G401 (cell line): ENCODE measurements around the gene GNE. TPM values are rescaled to one million over a fixed set of nuclear protein-coding genes. Genes with fewer than 3 reads are reported as not detected.
"Not testable (repeated sequence)": the region's sequence is repeated elsewhere in the genome, so short reads cannot be mapped to it uniquely, and the experiment has no call there.

Experiments used
- DNase-seq: peaks from one replicate; pipeline ENCODE4 v3.0.0-alpha.2; 2015; ENCODE audit warnings: low spot score
- in situ Hi-C: cut with HindIII; loops from 2 replicates; pipeline ENCODE4 v1.10.0; 2016; ENCODE audit warnings: low sequenced_read_pairs, mixed read lengths
- total RNA-seq: library from RNA; depleted of rRNA; stranded (reverse); fragments of >200 nt; shearing (Covaris generic); gene quantifications from 2 replicates; pipeline ENCODE4 v1.2.3, GENCODE V29; 2014; rRNA removed

The GNE gene
- total RNA-seq, 1 experiment from 2014 or later, result 29.0 TPM

DNA sequence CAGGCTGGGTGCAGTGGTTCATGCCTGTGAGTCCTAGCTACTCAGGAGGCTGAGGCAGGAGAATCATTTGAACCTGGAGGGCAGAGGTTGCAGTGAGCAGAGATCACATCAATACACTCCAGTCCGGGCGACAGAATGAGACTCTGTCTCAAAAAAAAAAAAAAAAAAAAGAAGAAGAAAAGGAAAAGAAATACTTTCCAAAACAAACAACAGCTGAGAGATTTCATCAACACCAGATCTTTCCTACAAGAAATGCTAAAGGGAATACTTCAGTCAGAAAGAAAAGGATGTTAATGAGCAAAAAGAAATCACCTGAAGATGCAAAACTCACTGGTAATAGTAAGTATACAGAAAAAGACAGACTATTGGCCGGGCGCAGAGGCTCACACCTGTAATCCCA lies 80.7 kb downstream of the GNE start:
- in situ Hi-C loops, result no loop called here
- no peak for DNase-seq

DNA sequence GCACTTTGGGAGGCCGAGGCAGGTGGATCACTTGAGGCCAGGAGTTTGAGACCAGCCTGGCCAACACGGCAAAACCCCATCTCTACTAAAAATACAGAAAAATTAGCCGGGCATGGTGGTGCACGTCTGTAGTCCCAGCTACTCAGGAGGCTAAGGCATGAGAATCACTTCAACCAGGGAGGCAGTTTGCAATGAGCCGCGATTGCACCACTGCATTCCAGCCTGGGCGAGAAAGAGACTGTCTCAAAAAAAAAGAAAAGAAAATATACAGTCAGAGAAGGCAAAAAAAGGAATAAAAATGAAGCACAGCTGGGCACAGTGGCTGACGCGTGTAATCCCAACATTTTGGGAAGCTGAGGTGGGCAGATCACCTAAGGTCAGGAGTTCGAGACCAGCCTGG lies 81.8 kb downstream of the GNE start:
- DNase-seq, in situ Hi-C loops: not testable (repeated sequence)

- DNase-seq, in situ Hi-C loops: not testable (repeated sequence)
Measured at GRCh38 chr9:36175209-36175608, 83.0 kb downstream of the GNE start.

GRCh38 chr9:36174731-36175130 lies 83.5 kb downstream of the GNE start:
- no peak for DNase-seq
- in situ Hi-C loops, result no loop called here

DNA sequence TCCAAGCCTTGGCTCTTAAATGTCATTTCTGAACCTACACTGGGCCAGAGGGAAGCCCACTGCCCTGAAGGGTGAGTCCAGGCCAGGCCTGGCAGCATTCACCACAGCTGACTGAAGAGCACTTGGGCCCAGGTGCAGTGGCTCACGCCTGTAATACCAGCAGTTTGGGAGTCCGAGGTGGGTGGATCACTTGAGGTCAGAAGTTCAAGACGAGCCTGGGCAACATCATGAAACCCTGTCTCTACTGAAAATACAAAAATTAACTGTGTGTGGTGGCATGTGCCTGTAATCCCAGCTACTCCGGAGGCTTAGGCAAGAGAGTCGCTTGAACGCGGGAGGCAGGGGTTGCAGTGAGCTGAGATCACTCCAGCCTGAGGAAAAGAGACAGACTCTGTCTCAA lies 84.0 kb downstream of the GNE start:
- in situ Hi-C loops, result no loop called here
- DNase-seq, result no peak

GRCh38 chr9:36173861-36174260 lies 84.4 kb downstream of the GNE start:
- in situ Hi-C loops, result no loop called here
- DNase-seq, result no peak

GRCh38 chr9:36170531-36170930 lies 87.7 kb downstream of the GNE start:
- no peak for DNase-seq
- in situ Hi-C loops, result no loop called here

GRCh38 chr9:36169708-36170107 lies 88.5 kb downstream of the GNE start:
- DNase-seq, result no peak
- in situ Hi-C loops, result no loop called here

GRCh38 chr9:36169166-36169565 lies 89.1 kb downstream of the GNE start, which contains the start of gene CCIN:
Gene CCIN (plus strand): TSS chr9:36169388. CDS start chr9:36169503, 115 bp downstream.
- in situ Hi-C loops, result no loop called here
- no peak for DNase-seq

- in situ Hi-C loops, result no loop called here
- peak; percentile 83 for DNase-seq
Measured at GRCh38 chr9:36166168-36166927, 91.9 kb downstream of the GNE start.

DNA sequence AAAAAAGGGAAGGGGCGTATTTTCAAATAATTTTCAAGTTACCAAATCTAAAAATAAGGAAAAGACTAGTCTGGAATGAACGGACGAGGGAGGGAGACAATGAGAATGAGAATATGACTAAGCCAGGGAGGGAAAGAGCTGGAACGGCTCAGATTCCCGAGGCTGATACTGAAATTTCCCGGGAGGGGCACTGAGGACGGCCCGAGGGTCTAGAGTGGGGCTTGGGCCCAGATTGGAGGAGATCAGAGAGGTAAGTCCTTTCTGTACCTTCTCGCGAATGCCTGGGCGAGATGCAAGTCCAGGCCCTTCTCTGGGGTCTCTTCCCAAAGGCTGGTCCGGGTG lies 92.5 kb downstream of the GNE start:
- DNase-seq, result peak; percentile 29
- in situ Hi-C loops, result no loop called here

GRCh38 chr9:36164989-36165388 lies 93.3 kb downstream of the GNE start:
- in situ Hi-C loops, result no loop called here
- DNase-seq, result peak; percentile 35

Other genes starting within 250 kb of the GNE start
- 2.4 and 9.2 TPM in 2 replicates for gene RECK, start 221.5 kb downstream of the GNE start, total RNA-seq
- 15.0 and 19.8 TPM in 2 replicates for gene GLIPR2, start 121.7 kb downstream of the GNE start, total RNA-seq
- 0.62 TPM in 1 of 2 replicates, not detected in the other for gene CCIN, start 89.1 kb downstream of the GNE start, total RNA-seq
- 630 and 665 TPM in 2 replicates for gene CLTA, start 67.5 kb downstream of the GNE start, total RNA-seq
- 5.4 and 11.2 TPM in 2 replicates for gene RNF38, start 141.8 kb upstream of the GNE start, total RNA-seq